Activated CD4-positive, alpha-beta T cell treated with anti-CD3 and anti-CD28 coated beads, Interleukin-2, Interleukin-4, amounts not matched to agents 100 ng/mL and 50 ng/mL, durations not matched to agents 16 hours and 8 hours (primary cell): ENCODE results near the gene LCN2.

Source experiments
- DNase-seq: peaks from one replicate; pipeline ENCODE4 v3.0.0-alpha.2; 2020; ENCODE audit warnings: low spot score

The LCN2 gene

DNA sequence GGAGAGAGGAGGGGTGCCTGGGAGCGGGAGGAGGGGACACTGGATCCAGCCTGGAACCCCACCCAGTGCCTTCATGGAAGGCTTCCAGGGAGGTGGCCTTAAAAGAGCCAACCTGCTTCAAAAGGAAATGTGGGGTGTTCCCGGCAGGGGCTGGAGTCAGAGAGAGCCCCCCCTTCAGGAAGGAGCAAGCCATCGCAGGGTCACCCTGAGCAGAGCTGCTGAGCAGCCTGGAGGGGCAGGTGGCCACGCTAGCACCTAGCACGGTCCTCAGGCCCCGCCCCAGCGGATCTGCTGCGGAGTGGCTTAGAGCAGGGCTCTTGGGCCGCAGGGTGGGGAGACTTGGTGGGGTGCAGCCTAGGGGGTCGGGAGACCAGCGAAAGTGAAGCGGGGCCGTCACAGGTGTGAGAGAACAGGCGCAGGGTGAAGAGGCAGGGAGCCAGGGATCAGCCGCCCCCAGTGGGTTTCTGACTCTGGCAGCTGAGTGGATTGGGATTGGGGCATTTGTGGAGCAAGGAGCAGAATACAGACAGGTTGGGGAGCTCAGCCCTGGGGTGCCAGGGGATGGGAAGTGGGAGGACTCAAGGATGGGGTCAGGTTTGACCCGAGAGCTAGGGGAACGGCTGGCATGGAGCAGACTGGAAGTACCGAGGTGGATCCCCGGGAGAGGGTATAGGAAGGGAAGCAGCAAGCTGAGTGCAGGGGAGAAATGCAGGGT, 1.5 kb downstream of the LCN2 start:
- peak; percentile 25 for DNase-seq

GRCh38 chr9:128151309-128152132, 2.3 kb downstream of the LCN2 start:
- no peak for DNase-seq

DNA sequence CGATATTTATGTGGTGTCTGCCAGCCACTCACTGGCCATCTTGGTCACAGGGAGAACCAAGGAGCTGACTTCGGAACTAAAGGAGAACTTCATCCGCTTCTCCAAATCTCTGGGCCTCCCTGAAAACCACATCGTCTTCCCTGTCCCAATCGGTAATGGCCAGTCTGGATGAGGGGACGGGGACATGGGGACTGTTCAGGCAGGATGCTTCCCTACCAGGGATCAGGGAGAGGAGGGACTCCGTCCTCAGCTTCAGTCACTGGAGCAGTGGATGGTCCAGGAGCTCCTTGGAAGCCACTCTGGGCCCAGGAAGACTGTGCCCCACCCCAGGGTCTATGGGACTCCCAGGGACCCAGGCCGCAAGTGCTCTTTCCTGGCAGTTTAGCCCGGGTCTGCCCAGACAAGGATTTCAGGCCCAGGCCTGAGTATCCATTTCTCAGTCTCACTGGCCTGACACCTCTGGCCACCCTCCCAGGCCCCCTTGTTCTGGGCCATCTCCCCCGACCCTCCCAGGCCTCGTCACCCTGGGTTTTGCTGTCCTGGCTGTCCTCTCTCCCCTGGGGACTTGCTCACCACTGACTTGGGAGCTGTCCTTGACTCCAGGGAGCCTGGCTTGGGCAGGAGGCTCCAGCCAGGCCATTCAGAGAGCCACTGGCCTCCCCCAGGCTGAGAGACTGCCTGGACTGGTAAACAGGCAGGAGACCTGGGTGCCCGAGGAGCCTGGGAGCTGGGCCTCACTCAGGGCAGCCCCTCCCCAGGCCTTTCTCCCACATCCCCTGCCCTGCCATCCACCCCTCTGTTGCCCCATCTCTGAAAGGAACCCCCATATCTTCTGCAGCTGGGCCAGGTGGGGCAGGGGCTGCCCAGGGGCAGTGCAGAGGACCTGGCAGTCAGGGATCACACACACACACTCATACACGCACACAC, 3.1 kb downstream of the LCN2 start:
- no peak for DNase-seq

DNA sequence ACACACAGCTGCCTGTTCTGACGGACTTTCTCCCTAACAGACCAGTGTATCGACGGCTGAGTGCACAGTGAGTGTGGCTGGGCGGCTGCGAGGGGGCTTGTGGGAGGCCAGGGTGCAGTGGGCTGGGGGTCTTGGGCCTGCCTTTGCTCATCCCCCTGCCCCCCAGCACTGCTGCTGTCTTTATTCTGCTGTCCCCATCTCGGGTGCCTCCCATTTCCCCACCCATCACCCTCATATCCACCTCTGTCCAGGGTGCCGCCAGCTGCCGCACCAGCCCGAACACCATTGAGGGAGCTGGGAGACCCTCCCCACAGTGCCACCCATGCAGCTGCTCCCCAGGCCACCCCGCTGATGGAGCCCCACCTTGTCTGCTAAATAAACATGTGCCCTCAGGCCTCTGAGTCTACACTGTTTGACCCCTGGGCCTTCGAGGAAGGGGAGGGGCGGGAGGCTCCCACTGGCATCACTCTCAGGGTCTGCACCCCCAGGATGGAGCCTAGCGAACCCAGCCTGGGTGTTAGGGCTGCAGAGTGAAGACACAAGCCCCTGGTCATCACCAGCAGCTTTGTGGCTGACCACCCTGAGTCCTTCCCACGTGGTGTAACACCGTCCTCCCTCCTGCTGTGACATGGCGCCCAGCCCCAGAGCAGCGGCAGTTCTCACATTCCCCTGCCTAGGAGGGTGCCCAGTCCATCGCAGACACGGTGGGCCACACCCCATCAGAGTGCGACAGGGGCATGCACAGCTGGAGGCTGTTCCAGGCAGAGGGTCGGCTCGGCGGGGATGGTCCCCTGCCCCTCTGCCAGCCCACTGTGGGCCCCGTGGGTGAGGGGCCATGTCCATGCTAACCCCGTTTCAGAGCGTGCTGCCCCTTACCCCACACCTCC, 4.0 kb downstream of the LCN2 start:
- DNase-seq: no peak

DNA sequence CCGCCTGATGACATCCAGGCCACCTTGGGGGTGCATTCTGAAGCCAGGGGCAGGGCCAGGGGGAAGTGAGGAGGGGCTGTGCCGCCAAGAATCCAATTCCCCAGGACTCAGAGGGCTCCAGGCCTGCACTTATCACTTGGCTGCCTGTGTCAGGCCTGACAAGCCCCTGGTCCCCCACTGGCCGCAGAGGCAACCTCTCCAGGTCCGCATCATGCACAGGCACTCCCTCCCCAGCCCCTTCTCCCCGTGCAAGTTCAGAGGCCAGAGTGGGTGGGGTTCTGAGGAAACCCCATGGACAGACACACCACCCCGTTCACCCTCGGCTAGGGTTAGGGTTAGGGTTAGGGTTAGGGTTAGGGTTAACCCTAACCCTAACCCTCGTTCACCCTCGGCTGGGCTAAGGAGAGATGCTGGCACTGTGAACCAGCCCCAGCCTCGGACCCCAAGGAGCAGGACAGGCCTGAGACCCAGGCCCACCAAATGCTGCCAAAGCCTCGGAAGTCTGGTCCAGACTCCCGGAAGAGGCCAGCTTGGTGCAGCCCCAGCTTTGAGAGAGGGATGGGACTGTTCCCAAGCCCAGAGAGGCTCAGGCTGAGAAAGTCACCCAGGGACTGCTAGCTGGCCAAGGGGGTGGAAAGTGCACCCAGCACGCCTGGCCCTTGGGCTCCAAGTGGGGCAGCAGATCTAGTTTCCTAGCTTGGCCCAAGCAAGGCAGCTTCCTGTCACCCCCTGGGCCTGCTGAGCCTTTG, 4.9 kb downstream of the LCN2 start:
- no peak for DNase-seq

- DNase-seq: no peak
Observed at GRCh38 chr9:128155736-128156500, 6.7 kb downstream of the LCN2 start.

GRCh38 chr9:128159522-128159783, 10.2 kb downstream of the LCN2 start:
- peak; percentile 61 for DNase-seq

DNA sequence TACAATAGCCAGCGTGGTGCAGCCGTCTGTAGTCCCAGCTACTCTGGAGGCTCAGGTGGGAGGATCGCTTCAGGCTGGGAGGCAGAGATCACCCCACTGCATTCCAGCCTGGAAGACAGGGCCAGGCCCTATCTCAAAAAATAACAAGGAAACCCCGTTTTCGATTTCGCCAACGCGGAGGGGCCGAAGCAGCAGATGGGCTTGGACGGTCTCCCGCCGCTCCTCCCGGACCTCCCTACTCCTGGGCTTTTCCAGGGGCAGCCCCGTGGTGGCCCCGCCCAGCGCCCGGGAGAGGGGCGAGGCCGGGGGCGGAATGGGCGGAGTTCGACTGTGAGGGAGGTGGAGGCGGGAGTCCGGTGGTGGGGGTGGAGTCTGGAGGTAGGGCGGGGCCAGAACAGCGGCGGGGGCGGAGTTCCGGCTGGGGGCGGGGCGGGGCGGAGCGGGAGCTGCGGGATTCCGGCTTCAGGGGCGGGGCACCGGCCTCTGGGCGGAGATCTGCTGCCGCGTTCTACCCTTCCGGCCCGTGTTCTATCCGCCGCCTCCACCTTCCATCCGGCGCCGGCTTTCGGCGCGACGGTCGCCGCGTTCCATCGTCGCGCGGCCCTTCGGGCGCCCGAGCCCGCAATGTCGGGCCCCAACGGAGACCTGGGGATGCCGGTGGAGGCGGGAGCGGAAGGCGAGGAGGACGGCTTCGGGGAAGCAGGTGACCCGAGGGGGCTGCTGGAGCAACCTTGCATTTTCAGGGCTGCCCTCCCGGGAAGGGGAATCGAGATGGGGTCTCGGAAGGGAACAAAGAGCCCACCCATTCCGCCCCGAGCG, 10.7 kb downstream of the LCN2 start, which contains the start of gene BBLN:
Gene BBLN (plus strand): TSS at position 482 of the 819 bp plus-strand sequence. CDS start 143 bp downstream, at position 625.
- DNase-seq: peak; percentile 96

DNA sequence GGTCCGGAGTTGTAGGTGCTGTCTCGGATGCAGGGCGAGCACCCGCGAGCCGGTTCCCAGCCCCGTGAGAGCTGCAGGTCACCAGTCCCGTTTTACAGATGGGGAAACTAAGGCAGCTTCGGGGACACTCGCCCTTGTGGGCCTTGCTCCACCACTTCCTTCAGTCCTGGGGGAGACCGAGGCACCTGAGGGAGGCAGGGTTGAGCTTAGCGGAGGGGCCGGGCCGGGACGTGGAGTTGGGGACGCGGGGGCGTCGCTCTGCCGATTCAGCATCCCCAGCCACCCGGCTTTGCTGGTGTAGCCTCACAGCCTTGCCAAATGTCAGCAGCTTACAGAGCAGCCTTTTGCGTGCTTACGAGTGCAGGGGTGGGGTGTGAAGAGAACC, 11.3 kb downstream of the LCN2 start:
- peak; percentile 40 for DNase-seq

- no peak for DNase-seq
Observed at GRCh38 chr9:128161215-128161902, 12.1 kb downstream of the LCN2 start.

- no peak for DNase-seq
Observed at GRCh38 chr9:128162215-128163026, 13.2 kb downstream of the LCN2 start.

DNA sequence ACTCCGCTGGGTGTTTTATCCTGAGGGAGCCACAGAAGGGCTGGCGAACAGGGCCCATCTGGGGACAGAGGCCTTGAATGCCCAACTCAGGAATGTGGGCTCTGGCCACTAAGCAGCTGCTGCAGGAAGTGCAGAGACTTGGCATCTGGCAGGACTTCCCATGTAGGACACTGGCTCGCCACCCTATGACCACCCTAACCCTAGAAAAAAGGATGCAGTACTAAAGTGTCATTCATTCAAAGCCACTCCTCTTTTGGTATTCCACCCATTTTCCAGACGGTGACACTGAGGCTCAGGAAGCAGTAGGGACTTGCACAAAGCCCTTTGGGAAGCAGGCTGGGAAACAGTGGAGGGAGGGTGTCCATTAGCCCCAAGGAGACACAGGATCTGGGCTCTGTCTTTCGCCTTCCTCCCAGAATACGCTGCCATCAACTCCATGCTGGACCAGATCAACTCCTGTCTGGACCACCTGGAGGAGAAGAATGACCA, 13.8 kb downstream of the LCN2 start:
- no peak for DNase-seq

DNA sequence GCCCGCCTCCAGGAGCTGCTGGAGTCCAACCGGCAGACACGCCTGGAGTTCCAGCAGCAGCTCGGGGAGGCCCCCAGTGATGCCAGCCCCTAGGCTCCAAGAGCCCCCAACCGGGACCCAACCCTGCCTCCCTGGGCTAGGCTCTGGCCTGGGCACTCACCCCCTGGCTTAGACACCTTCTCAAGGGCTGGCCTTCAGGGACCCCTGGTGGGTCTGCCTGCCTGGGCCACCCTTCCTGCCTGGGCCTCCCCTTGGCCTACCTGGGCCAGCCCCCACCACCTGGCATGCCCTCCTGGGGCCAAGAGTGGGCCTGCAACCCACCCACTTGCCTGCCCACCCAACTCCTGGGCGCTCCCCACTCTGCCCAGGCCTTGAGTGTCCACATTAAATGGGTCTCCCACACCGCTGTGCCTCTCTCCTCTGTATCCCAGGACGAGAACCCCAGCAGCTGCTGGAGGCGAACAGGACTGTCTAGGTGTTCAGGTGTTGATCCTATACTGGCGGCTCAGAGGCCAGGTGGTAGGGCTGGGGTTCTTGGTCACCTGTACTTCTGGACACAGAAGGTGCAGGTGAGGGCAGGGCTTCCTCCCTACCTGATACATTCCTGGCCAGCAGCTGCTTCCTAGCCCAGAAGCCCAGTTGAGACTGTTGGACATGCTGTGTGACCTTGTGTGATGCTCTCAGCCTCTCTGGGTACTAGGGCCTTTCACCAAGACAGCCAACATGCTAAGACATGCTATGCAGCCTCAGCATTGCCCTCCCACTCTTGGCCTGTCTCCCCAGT, 14.5 kb downstream of the LCN2 start:
- DNase-seq: no peak

- no peak for DNase-seq
Observed at GRCh38 chr9:128164307-128164885, 15.1 kb downstream of the LCN2 start.

DNA sequence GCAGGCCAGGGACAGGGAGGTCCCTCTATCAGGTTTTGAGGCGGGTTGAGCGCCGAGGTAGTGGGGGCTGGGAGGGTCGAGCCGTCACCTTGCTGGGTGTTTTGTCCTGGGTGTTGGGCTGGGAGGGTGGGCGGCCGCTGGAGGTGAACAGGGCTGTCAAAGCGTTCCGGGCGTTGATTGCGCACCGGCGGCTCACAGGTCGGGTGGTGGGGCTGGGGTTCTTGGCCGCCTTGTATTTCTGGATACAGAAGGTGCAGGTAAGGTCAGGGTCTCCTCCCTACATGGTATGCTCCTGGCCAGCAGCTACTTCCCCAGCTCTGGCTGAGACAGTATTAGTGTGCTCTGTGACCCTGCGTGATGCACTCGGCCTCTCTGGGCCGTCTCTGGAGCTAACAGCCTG, 16.9 kb downstream of the LCN2 start:
- DNase-seq: no peak

GRCh38 chr9:128167209-128167608, 18.0 kb downstream of the LCN2 start:
- DNase-seq: no peak
